Jurkat, Clone E6-1 (cell line): ENCODE results near the gene RHCG.
"Not testable (repeated sequence)": the region's sequence is repeated elsewhere in the genome, so short reads cannot be mapped to it uniquely, and the experiment has no call there.

Experiments used
- DNase-seq: peaks from one replicate; pipeline ENCODE4 v3.0.0-alpha.2; 2011; ENCODE audit warnings: low read depth, low spot score
- H3K4me3 ChIP-seq: 2 replicates; pipeline ENCODE4 v1.5.1; 2011; ENCODE audit warnings: mild to moderate bottlenecking, low read length, control low read depth, moderate library complexity

The RHCG gene

DNA sequence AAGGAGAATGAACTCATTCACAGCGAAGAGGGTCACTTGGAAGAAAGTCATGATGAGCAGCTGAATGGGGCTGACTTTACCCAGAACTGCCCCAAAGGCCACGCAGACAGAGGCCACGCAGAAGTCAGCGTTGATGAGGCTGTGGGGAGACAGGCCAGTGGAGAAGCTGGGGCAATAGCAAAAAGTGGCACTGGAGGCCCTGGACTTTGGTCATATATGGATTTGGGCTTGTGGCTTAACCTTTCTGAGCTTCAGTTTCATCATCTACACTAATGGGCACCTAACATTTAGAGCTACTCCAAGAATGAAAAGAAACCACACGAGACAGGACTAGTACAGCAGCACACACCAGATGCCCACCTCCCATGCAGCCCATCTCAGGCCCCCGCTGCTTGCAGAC, 13.3 kb downstream of the RHCG start:
- DNase-seq: no peak

GRCh38 chr15:89482139-89482538, 14.2 kb downstream of the RHCG start:
- no peak for DNase-seq

More for the DNA sequence above, 13.3 kb downstream of the RHCG start:
- H3K4me3 ChIP-seq: no peak overlapping the region

GRCh38 chr15:89480505-89480904, 15.9 kb downstream of the RHCG start:
- no peak for DNase-seq
- H3K4me3 ChIP-seq: no peak overlapping the region

More at GRCh38 chr15:89482139-89482538, 14.2 kb downstream of the RHCG start:
- H3K4me3 ChIP-seq: no peak overlapping the region

DNA sequence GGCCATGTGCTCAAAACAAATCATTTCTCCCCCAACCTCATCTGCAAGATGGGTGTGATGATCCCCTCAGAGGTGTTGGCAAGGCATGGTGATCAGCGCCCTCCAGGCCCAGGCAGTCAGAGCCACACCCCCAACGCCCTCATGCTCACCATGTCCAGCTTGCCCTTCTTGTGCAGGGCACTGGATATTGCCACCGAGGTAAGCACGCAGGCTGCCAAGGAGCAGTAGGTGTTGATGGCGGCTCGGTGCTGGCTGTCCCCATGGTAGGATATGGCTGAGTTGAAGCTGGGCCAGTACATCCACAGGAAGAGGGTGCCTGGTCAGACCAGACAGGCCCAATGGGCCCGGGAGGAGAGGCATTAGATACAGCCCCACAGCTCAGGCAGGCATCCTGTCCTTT, 17.2 kb downstream of the RHCG start:
- H3K4me3 ChIP-seq: no peak overlapping the region
- no peak for DNase-seq

- no peak overlapping the region for H3K4me3 ChIP-seq
- DNase-seq: no peak
Observed at GRCh38 chr15:89477411-89478242, 18.8 kb downstream of the RHCG start.

GRCh38 chr15:89475661-89476060, 20.7 kb downstream of the RHCG start:
- DNase-seq: no peak
- H3K4me3 ChIP-seq: no peak overlapping the region

- no peak overlapping the region for H3K4me3 ChIP-seq
- DNase-seq: peak; percentile 53
Observed at GRCh38 chr15:89472785-89473256, 23.6 kb downstream of the RHCG start.

DNA sequence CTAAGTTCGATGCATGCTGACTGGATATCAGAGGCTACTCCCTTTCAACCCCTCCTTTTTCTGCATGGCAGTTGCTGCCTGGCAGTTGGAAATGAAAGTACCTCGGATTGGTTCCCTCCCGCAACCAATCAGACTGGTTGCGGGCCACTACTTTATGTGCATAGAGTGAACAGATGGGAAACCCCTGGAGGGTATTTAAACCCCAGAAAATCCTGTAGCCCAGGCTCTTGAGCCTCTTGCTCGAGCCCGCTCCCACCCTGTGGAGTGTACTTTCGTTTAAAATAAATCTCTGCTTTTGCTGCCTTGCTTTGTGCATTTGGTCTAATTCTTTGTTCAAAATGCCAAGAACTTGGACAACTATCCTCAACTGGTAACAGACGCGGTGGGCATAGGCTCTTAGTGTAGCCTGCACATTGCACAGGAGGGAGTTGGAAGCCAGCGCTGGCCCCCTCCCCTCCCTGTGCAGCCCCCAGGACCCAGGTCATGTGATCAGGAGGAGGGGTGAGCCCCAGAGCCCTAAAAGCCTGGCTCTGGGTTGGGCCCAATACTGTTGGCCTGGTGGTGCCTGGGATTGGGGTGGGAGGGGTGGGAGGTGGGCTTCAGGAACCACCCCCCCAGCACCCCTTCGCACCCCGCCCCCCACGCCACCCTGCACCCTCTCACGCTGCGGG, 26.8 kb downstream of the RHCG start:
- H3K4me3 ChIP-seq: no peak overlapping the region

DNA sequence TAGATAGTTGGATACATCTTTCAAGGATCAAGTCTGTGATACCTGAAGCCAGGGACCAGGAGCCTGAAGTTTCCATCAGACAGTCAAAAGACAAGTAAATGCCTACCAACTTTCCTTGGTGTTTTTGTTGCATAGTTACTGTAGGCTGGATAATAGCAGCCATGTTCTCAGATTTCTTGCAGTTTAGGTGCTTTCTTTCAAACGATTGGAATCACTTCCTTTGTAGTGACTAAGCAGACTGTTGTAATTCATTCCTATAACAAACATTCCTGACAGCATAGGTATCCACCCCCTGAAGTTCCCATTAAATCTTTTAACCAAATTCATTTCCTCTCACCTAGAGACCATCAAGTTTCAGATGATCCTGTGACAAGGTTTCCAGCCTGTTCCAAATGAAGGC, 27.6 kb downstream of the RHCG start:
- not testable (repeated sequence) for H3K4me3 ChIP-seq, DNase-seq

More for the DNA sequence above, 26.8 kb downstream of the RHCG start:
- no peak for DNase-seq

DNA sequence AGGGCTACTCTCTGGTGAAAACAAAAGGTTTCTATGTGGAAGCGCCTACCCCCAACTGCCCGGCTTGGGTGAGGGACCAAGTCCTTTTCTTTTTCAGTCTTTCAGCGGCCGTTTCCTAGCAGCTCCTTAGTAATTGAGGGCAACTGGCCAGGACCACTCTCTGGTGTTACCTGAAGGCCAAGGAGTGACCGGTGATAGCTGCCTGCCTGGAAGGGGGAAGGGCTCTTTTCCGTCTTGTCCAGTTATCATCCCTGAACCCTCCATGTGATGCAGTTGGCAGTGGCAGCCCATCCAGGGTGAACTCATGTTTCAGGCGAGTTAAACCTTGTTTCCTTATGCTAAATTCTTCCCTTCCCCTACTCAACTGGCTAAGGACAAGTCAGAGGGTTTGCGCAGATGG, 33.3 kb downstream of the RHCG start:
- DNase-seq: no peak
- no peak overlapping the region for H3K4me3 ChIP-seq

- no peak overlapping the region for H3K4me3 ChIP-seq
- peak; percentile 59 for DNase-seq
Observed at GRCh38 chr15:89462198-89462912, 34.0 kb downstream of the RHCG start.

DNA sequence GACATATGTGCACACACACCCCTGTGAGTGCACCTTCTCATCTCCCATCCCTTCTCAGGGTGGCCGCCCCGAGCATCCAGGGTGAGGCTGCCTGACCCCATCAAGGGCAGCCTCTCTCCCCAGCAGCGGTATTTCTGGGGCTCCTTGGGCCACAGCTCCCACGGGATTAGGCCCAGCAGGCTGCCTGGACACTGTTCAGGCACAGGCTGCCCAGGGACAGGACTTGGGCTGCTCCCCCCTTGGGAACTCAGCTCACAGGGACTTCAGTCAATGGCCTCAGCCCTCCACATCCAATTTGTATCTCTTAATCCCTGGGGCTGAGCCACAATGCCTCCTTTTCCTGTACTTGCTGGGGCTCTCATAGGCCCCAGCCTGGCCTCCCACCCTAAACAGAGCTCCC, 35.0 kb downstream of the RHCG start:
- no peak for DNase-seq
- no peak overlapping the region for H3K4me3 ChIP-seq

DNA sequence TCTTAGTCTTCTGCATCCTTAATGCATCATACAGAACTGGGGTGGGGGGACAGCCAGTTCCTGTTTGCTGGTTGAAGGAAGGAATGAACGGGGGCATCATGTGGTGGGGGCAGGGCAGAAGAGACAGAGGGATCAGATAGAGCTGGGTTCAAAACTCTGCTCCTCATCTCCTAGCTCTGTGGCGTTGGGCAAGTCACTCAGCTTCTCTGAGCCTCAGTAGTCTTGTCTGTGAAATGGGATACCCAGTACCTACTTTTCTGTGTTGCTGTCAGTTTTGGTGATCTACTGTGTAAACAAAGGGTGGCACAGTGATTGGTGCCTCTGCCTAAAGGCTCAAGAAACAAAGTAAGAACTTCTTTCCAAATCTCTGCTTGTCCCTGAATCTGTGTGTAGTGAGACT, 36.3 kb downstream of the RHCG start:
- no peak for DNase-seq
- no peak overlapping the region for H3K4me3 ChIP-seq

DNA sequence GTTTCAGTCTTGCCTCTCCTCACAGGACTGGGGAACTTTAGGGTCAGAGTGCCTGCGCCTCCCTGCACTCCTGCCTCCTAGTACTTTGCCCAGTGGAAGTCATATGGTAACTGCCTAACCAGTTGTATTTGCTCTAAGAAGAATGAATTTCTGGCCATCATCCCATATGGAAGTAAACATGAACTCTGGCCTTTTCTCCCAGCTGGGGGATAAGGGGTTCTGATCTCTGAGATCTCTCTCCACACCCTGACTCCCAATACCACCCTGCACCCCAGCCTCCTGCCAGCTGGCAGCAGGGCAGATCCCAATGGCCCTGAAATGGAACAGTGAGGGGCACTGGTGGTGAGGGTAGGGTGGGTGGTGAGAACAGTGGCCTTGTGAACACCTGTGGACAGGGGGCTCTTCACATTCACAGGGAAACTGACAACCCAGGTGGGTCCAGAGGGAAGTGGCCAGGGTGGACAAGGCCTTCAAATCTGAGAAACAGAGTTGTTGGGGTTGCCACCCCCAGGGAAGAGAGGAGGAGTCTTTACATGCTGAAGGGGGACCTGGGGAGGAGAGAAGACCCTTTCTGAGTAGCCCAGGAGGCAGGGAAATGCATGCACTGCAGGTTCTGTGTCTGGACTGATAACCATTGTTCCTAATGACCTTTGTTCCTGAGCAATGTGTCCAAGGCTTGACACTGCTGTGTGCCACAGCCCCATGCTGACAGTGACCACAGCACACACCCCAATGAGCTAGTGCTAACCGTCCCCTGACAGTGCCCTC, 36.9 kb downstream of the RHCG start:
- no peak for DNase-seq
- no peak overlapping the region for H3K4me3 ChIP-seq

GRCh38 chr15:89458440-89458839, 37.9 kb downstream of the RHCG start:
- H3K4me3 ChIP-seq: no peak overlapping the region
- no peak for DNase-seq

GRCh38 chr15:89457086-89457485, 39.3 kb downstream of the RHCG start:
- peak; percentile 72 for DNase-seq
- H3K4me3 ChIP-seq: no peak overlapping the region

DNA sequence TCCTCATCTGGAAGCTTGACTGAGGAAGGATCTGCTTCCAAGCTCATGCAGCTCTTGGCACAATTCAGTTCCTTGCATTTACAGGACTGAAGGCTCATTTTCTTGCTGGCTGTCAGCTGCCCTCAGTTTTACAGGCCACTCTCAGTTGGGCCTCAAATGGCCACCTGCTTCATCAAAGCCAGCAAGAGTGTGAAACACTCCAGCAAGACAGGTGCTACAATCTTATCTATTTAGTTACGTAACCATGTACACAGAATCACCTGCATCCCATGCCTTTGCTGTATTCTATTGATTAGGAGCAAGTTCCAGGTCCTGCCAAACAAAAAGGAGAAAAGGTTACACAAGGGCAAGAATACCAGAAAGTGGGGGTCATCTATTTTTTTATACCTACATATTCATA, 40.8 kb downstream of the RHCG start:
- DNase-seq: no peak
- no peak overlapping the region for H3K4me3 ChIP-seq

GRCh38 chr15:89452330-89452836, 44.0 kb downstream of the RHCG start:
- H3K4me3 ChIP-seq: no peak overlapping the region
- no peak for DNase-seq

DNA sequence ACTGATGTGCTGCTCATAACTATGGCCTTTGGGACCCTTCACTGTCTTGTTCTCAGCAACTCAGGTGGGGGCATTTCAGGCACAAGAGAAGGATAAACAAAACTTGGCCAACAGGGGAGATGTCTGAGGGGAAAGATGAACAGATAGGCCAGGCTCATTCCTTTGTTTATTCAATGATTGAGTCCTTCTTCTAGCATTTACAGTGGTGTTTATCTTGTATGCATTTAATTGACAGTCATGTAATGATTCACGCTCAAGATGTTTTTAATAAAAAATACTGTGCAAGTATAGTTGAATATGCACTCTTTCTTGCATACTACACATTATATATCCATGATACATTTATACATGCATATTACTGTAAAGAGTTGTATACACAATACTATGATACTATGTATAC, 44.5 kb downstream of the RHCG start:
- H3K4me3 ChIP-seq: no peak overlapping the region
- no peak for DNase-seq
